H9 (cell line): ENCODE measurements around the gene CIPC. TPM values are rescaled to one million over a fixed set of nuclear protein-coding genes. Genes with fewer than 3 reads are reported as not detected.

Experiments used
- DNase-seq: peaks from one replicate; pipeline ENCODE4 v3.0.0-alpha.2; 2017
- H2AFZ ChIP-seq: one replicate; pipeline ENCODE4 v1.6.1; 2013; ENCODE audit warnings: mild to moderate bottlenecking, low read length, control low read depth, moderate library complexity
- H2AK5ac ChIP-seq: 2 replicates; pipeline ENCODE4 v1.6.1; 2013; ENCODE audit warnings: low read length, control low read depth, mixed read lengths; ENCODE audit not compliant: insufficient read length
- H2BK120ac ChIP-seq: one replicate; pipeline ENCODE4 v1.6.1; 2013; ENCODE audit warnings: low read depth, mild to moderate bottlenecking, low read length, control low read depth, inconsistent platforms; ENCODE audit not compliant: poor library complexity, severe bottlenecking
- H2BK12ac ChIP-seq: 2 replicates; pipeline ENCODE4 v1.6.1; 2013; ENCODE audit warnings: low read length, control low read depth, mixed read lengths, low read depth; ENCODE audit not compliant: insufficient read length
- H2BK15ac ChIP-seq: 2 replicates; pipeline ENCODE4 v1.6.1; 2013; ENCODE audit warnings: low read depth, low read length, control low read depth
- H2BK20ac ChIP-seq: one replicate; pipeline ENCODE4 v1.6.1; 2013; ENCODE audit warnings: low read depth, mild to moderate bottlenecking, low read length, control low read depth, inconsistent platforms; ENCODE audit not compliant: poor library complexity, severe bottlenecking
- H2BK5ac ChIP-seq: 2 replicates; pipeline ENCODE4 v1.6.1; 2013; ENCODE audit warnings: low read length, control low read depth, mixed read lengths; ENCODE audit not compliant: insufficient read length
- H3K14ac ChIP-seq: 2 replicates; pipeline ENCODE4 v1.6.1; 2013; ENCODE audit warnings: low read length, control low read depth; ENCODE audit not compliant: insufficient read depth
- H3K18ac ChIP-seq: 2 replicates; pipeline ENCODE4 v1.6.1; 2013; ENCODE audit warnings: low read depth, mild to moderate bottlenecking, mixed read lengths, low read length, control low read depth; ENCODE audit not compliant: insufficient read length
- H3K23ac ChIP-seq: 2 replicates; pipeline ENCODE4 v1.6.1; 2013; ENCODE audit warnings: low read length, control low read depth, mixed read lengths, low read depth; ENCODE audit not compliant: insufficient read length
- H3K23me2 ChIP-seq: 2 replicates; pipeline ENCODE4 v1.6.1; 2013; ENCODE audit warnings: low read depth, mild to moderate bottlenecking, mixed read lengths, low read length, control low read depth; ENCODE audit not compliant: insufficient read length, poor library complexity, severe bottlenecking
- H3K27ac ChIP-seq: 2 replicates; pipeline ENCODE4 v1.5.1; 2013; ENCODE audit warnings: low read length, control low read depth, mixed read lengths, low read depth; ENCODE audit not compliant: insufficient read length
- H3K27me3 ChIP-seq: 2 replicates; pipeline ENCODE4 v1.6.1; 2013; ENCODE audit warnings: low read length, control low read depth, inconsistent platforms; ENCODE audit not compliant: insufficient read depth
- H3K4ac ChIP-seq: 2 replicates; pipeline ENCODE4 v1.6.1; 2013; ENCODE audit warnings: low read depth, mild to moderate bottlenecking, control low read depth, inconsistent platforms, low read length, moderate library complexity
- H3K4me1 ChIP-seq: 2 replicates; pipeline ENCODE4 v1.6.1; 2013; ENCODE audit warnings: low read length, control low read depth, inconsistent platforms; ENCODE audit not compliant: insufficient read depth
- H3K4me2 ChIP-seq: 2 replicates; pipeline ENCODE4 v1.6.1; 2013; ENCODE audit warnings: low read length, control low read depth, mixed read lengths; ENCODE audit not compliant: insufficient read length, insufficient read depth
- H3K56ac ChIP-seq: 2 replicates; pipeline ENCODE4 v1.6.1; 2013; ENCODE audit warnings: low read depth, mild to moderate bottlenecking, mixed read lengths, low read length, control low read depth; ENCODE audit not compliant: insufficient read length
- H3K79me1 ChIP-seq: 2 replicates; pipeline ENCODE4 v1.6.1; 2013; ENCODE audit warnings: low read depth, mild to moderate bottlenecking, moderate library complexity, low read length, control low read depth, inconsistent platforms; ENCODE audit not compliant: insufficient read depth, poor library complexity, severe bottlenecking
- H3K79me2 ChIP-seq: 2 replicates; pipeline ENCODE4 v1.6.1; 2013; ENCODE audit warnings: low read length, control low read depth, inconsistent platforms; ENCODE audit not compliant: insufficient read depth
- H3K9ac ChIP-seq: 2 replicates; pipeline ENCODE4 v1.6.1; 2013; ENCODE audit warnings: low read length, control low read depth, mixed read lengths; ENCODE audit not compliant: insufficient read length; ENCODE audit errors: extremely low read depth
- H3K9me3 ChIP-seq: one replicate; pipeline ENCODE4 v1.6.1; 2013; ENCODE audit warnings: low read depth, low read length, inconsistent platforms; ENCODE audit not compliant: control insufficient read depth
- H3T11ph ChIP-seq: one replicate; pipeline ENCODE4 v1.6.1; 2013; ENCODE audit warnings: mild to moderate bottlenecking, low read length, control low read depth, inconsistent platforms
- H4K20me1 ChIP-seq: one replicate; pipeline ENCODE4 v1.6.1; 2013; ENCODE audit not compliant: control insufficient read depth, insufficient read length, insufficient read depth
- H4K5ac ChIP-seq: 2 replicates; pipeline ENCODE4 v1.6.1; 2013; ENCODE audit warnings: low read depth, mild to moderate bottlenecking, mixed read lengths, low read length, control low read depth; ENCODE audit not compliant: insufficient read length
- H4K8ac ChIP-seq: replicated peaks from 2 replicates; pipeline ENCODE4 v1.6.1; 2013; ENCODE audit warnings: low read length, control low read depth, mixed read lengths, low read depth; ENCODE audit not compliant: insufficient read length
- H4K91ac ChIP-seq: 2 replicates; pipeline ENCODE4 v1.6.1; 2013; ENCODE audit warnings: low read depth, mild to moderate bottlenecking, moderate library complexity, mixed read lengths, low read length, control low read depth; ENCODE audit not compliant: insufficient read length
- H3K27ac Mint-ChIP-seq, 3 experiments: 2 replicates in 2 of 3; 3 replicates in 1 of 3; pipeline ENCODE4 v1.8.0; 2020 to 2021; ENCODE audit warnings: mixed read lengths in 3 of 3, mild to moderate bottlenecking in 1 of 3, moderate library complexity in 1 of 3
- H3K27me3 Mint-ChIP-seq: 2 replicates; pipeline ENCODE4 v1.8.0; 2021; ENCODE audit warnings: low read depth, mild to moderate bottlenecking, moderate library complexity, mixed read lengths
- H3K36me3 Mint-ChIP-seq, 3 experiments: 2 replicates in 2 of 3; 3 replicates in 1 of 3; pipeline ENCODE4 v1.8.0; 2020 to 2021; ENCODE audit warnings: low read depth in 3 of 3, mixed read lengths in 3 of 3; ENCODE audit not compliant: insufficient read depth in 1 of 3
- H3K4me1 Mint-ChIP-seq, 2 experiments: 2 replicates each; pipeline ENCODE4 v1.8.0; 2020; ENCODE audit warnings: mixed read lengths in 2 of 2
- H3K4me3 Mint-ChIP-seq, 2 experiments: 2 replicates in 1 of 2; 3 replicates in 1 of 2; pipeline ENCODE4 v1.8.0; 2020 to 2021; ENCODE audit warnings: mild to moderate bottlenecking in 2 of 2, mixed read lengths in 2 of 2, moderate library complexity in 1 of 2
- H3K9me3 Mint-ChIP-seq, 2 experiments: 2 replicates in 1 of 2; 3 replicates in 1 of 2; pipeline ENCODE4 v1.8.0; 2020; ENCODE audit warnings: mild to moderate bottlenecking in 2 of 2, mixed read lengths in 2 of 2, moderate library complexity in 1 of 2
- CTCF ChIP-seq: fragments of 200-600 bp; sonication (generic); conservative IDR thresholded peaks from 3 replicates; pipeline ENCODE4 v1.8.0; 2021; ENCODE audit warnings: antibody characterized with exemption, mild to moderate bottlenecking
- WGBS: extraction: QIAGEN DNeasy Blood & Tissue Kit; methylation state at CpG from one replicate; pipeline ENCODE4 v1.1.7; 2013; ENCODE audit warnings: missing lambda C conversion rate, low lambda C conversion rate, mixed read lengths; ENCODE audit not compliant: insufficient read length; ENCODE audit errors: extremely low coverage; 5-methylcytosine and 5-hydroxymethylcytosine counted together
- total RNA-seq: library from RNA; stranded (reverse); gene quantifications from 2 replicates; pipeline ENCODE4 v1.2.1, GENCODE V29; 2021

Gene CIPC
- total RNA-seq, 1 experiment from 2014 or later = 23.4 TPM

GRCh38 chr14:77103951-77104350 is 5.9 kb downstream of the CIPC start:
- Histone ChIP-seq H2BK20ac (no peak overlapping the region), H3K9ac (no peak overlapping the region), H2AFZ (no peak overlapping the region), H2AK5ac (no peak overlapping the region), H3K56ac (no peak overlapping the region), H2BK5ac (no peak overlapping the region), H3K9me3 (no peaks in the 10 kb centered on the region), H4K5ac (no peak overlapping the region), H2BK15ac (no peak overlapping the region), H3K4me2 (no peak overlapping the region), H3K27me3 (no peaks in the 10 kb centered on the region), H3K4ac (no peak overlapping the region), H3K14ac (no peak overlapping the region), H2BK120ac (no peak overlapping the region), H4K20me1 (no peaks in the 10 kb centered on the region), H4K91ac (no peak overlapping the region), H3K23ac (no peak overlapping the region), H3K4me1 (peaks cover 14% of the 10 kb centered on the region; the same call in 1 of the 2 replicates), H3K79me2 (peaks cover 2% of the 10 kb centered on the region; the same call in 1 of the 2 replicates), H3K18ac (no peak overlapping the region), H4K8ac (no peak overlapping the region), H3T11ph (no peak overlapping the region), H3K27ac (no peak overlapping the region), H3K79me1 (no peaks in the 10 kb centered on the region), H2BK12ac (no peak overlapping the region), H3K23me2 (peaks cover under 1% of the 10 kb centered on the region)
- Mint-ChIP-seq H3K27ac (peak overlapping the region in 1 of 3 experiments; percentile 70; a peak in 1 of 7 replicates), H3K9me3 (no peaks in the 10 kb centered on the region; a peak in 1 of 5 replicates), H3K36me3 (peaks cover 13 to 36% (median 27%) of the 10 kb centered on the region in 3 experiments; a peak in 6 of 7 replicates), H3K27me3 (no peaks in the 10 kb centered on the region), H3K4me1 (peaks cover 47 to 73% of the 10 kb centered on the region in 2 experiments), H3K4me3 (no peak overlapping the region)
- DNase-seq = no peak
- no peak for TF ChIP-seq CTCF
- no CpG with 5 or more reads among the region's 6 CpGs for WGBS
